Fibroblast of the aortic adventitia (primary cell): ENCODE measurements around the gene CABP7. TPM values are rescaled to one million over a fixed set of nuclear protein-coding genes. Genes with fewer than 3 reads are reported as not detected.
A peak's percentile ranks its signal among the peaks of the same experiment; 100 is the strongest.

ENCODE experiments used
- DNase-seq: peaks from one replicate; pipeline ENCODE4 v3.0.0-alpha.2; 2010; ENCODE audit warnings: low read depth
- H3K4me3 ChIP-seq: 2 replicates; pipeline ENCODE4 v1.5.1; 2011; ENCODE audit warnings: low read depth, mild to moderate bottlenecking, control low read depth, low read length, moderate library complexity
- total RNA-seq: library from RNA; depleted of rRNA; stranded (reverse); fragments of >200 nt; gene quantifications from 2 replicates; pipeline ENCODE4 v1.2.3, GENCODE V29; 2012; ENCODE audit warnings: low replicate concordance
- TF ChIP-seq, protein P1 (sequence below): IDR thresholded peaks from 2 replicates; pipeline ENCODE4 v1.5.1; 2011; ENCODE audit warnings: mild to moderate bottlenecking, low read length, control low read depth, inconsistent platforms; ENCODE audit not compliant: insufficient read depth

The CABP7 gene
- total RNA-seq, 1 donor = not detected

DNA sequence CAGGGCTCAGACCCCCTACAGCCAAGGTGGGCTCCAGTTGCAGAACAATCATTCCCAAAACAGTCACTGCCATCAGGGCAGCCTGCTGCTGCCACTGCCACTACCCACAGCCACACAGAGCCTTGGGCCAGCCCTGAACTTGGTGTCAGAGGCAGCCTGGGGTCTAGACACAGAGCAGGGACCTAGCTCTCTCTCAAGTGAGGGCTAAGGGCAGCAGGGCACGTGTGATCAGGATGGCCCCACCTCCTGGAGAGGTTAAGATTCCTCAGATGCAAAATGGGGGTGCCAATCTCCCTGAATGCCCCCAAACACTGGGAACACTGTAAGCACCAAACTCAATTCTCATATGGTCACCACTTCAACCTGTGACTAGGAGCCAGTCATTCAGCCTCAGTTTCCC, 15.6 kb downstream of the CABP7 start:
- no peak for DNase-seq
- TF ChIP-seq, protein P1, sequence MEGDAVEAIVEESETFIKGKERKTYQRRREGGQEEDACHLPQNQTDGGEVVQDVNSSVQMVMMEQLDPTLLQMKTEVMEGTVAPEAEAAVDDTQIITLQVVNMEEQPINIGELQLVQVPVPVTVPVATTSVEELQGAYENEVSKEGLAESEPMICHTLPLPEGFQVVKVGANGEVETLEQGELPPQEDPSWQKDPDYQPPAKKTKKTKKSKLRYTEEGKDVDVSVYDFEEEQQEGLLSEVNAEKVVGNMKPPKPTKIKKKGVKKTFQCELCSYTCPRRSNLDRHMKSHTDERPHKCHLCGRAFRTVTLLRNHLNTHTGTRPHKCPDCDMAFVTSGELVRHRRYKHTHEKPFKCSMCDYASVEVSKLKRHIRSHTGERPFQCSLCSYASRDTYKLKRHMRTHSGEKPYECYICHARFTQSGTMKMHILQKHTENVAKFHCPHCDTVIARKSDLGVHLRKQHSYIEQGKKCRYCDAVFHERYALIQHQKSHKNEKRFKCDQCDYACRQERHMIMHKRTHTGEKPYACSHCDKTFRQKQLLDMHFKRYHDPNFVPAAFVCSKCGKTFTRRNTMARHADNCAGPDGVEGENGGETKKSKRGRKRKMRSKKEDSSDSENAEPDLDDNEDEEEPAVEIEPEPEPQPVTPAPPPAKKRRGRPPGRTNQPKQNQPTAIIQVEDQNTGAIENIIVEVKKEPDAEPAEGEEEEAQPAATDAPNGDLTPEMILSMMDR = no peak
- no peak overlapping the region for H3K4me3 ChIP-seq

- no peak overlapping the region for H3K4me3 ChIP-seq
- TF ChIP-seq, protein P1 = no peak
- DNase-seq = peak; percentile 13
Observed at GRCh38 chr22:29737251-29738117, 17.7 kb downstream of the CABP7 start.

- no peak for DNase-seq
- TF ChIP-seq, protein P1 = no peak
- no peak overlapping the region for H3K4me3 ChIP-seq
Observed at GRCh38 chr22:29738118-29738815, 18.5 kb downstream of the CABP7 start.

DNA sequence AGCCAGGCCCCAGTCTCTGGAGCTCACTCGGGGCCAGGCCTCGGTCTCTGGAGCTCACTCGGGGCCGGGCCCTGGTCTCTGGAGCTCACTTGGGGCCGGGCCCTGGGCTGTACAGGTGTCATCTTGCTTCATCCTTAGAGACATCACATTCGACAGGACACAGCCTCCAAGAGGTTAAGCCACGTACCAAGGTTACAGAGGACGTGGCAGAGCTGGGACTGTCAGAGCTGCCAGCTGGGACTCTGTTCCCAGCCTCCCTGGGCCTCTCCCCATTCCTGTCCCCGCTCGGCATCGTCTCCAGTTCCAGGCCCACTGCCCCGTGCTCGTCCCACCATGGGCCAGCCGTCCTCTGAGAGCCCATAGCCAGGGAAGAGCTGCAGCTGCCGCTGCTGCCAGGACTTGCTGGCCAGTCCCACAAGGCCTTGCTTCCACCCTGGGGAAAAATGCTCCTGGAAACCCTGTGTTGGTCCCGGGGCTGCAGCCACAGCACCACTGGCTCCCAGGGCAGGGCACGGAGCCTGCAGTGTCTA, 19.6 kb downstream of the CABP7 start:
- H3K4me3 ChIP-seq = no peak overlapping the region
- DNase-seq = no peak
- TF ChIP-seq, protein P1 = no peak

DNA sequence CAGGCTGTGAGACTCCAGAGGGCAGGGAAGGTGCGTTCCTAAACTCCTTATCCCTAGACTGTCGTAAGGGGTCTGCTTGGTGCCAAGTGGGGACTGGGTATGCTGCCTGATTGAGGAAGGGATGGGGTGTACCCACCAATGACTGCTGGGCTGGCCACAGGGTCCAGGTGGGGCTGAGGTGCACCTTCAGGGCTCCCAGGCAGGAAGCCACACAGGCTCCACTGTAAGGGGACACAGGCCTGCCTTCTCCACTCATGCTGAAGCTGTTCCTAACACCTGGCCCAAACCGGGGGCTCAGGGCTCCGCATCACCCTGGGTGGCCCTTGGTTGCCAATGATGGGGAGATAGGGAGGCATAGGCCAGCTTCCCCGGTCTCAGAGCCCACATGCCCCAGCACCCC, 20.4 kb downstream of the CABP7 start:
- DNase-seq = no peak
- TF ChIP-seq, protein P1 = no peak
- H3K4me3 ChIP-seq = no peak overlapping the region

- no peak overlapping the region for H3K4me3 ChIP-seq
- DNase-seq = no peak
- TF ChIP-seq, protein P1 = no peak
Observed at GRCh38 chr22:29741926-29742325, 22.1 kb downstream of the CABP7 start.
